Spleen (tissue), 11 donors: ENCODE measurements around the gene DTX4. TPM values are rescaled to one million over a fixed set of nuclear protein-coding genes. Genes with fewer than 3 reads are reported as not detected.

Source experiments
- DNase-seq: peaks from one replicate; pipeline ENCODE4 v3.0.0-alpha.2; 2020
- H3K27ac ChIP-seq, 8 donors: fragments of 200-600 bp; sonication (generic) in 7 of 8; 1 replicate in 4 of 8; 2 replicates in 4 of 8; pipeline versions ENCODE4 v1.5.0 to v1.8.0; 2016 to 2021; ENCODE audit warnings: inconsistent platforms in 4 of 8, mild to moderate bottlenecking in 4 of 8, moderate library complexity in 1 of 8
- H3K27me3 ChIP-seq, 7 donors: fragments of 200-600 bp; sonication (generic) in 6 of 7; replicated peaks in 1 of 7; 1 replicate in 4 of 7; 2 replicates in 3 of 7; pipeline versions ENCODE4 v1.5.0 to v1.8.0; 2016 to 2021; ENCODE audit warnings: inconsistent platforms in 3 of 7, mild to moderate bottlenecking in 1 of 7
- H3K36me3 ChIP-seq, 6 donors: fragments of 200-600 bp; sonication (generic) in 5 of 6; 1 replicate in 4 of 6; 2 replicates in 2 of 6; pipeline versions ENCODE4 v1.5.0 to v1.8.0; 2016 to 2021; ENCODE audit warnings: inconsistent platforms in 2 of 6
- H3K4me1 ChIP-seq, 6 donors: fragments of 200-600 bp; sonication (generic) in 5 of 6; 1 replicate in 3 of 6; 2 replicates in 3 of 6; pipeline versions ENCODE4 v1.5.0 to v1.8.0; 2016 to 2021; ENCODE audit warnings: inconsistent platforms in 3 of 6
- H3K4me3 ChIP-seq, 8 donors: fragments of 200-600 bp; sonication (generic) in 7 of 8; 1 replicate in 4 of 8; 2 replicates in 4 of 8; pipeline versions ENCODE4 v1.5.0 to v1.8.0; 2016 to 2021; ENCODE audit warnings: inconsistent platforms in 4 of 8, mild to moderate bottlenecking in 4 of 8, moderate library complexity in 2 of 8
- H3K9me3 ChIP-seq, 8 donors: fragments of 200-600 bp; sonication (generic) in 7 of 8; 1 replicate in 4 of 8; 2 replicates in 4 of 8; pipeline versions ENCODE4 v1.5.0 to v1.8.0; 2016 to 2021; ENCODE audit warnings: inconsistent platforms in 4 of 8
- CTCF ChIP-seq, 11 experiments: fragments of 200-600 bp in 7 of 11; fragments of 450-650 bp in 4 of 11; sonication (generic) in 4 of 11; IDR thresholded peaks in 8 of 11; conservative IDR thresholded peaks in 3 of 11; 1 replicate in 7 of 11; 2 replicates in 4 of 11; pipeline versions ENCODE4 v1.4.0 to v1.8.0; 2016 to 2021; ENCODE audit warnings: antibody characterized with exemption in 11 of 11, inconsistent platforms in 4 of 11, mild to moderate bottlenecking in 1 of 11
- POLR2A ChIP-seq, 3 donors: fragments of 450-650 bp; IDR thresholded peaks; one replicate each; pipeline ENCODE4 v1.5.1; 2017; ENCODE audit warnings: antibody characterized with exemption in 3 of 3, mild to moderate bottlenecking in 1 of 3
- POLR2AphosphoS5 ChIP-seq, 3 donors: sonication (generic); formaldehyde crosslinking; IDR thresholded peaks; one replicate each; pipeline ENCODE4 v1.5.1; 2017; ENCODE audit warnings: antibody characterized with exemption in 3 of 3
- WGBS, 5 donors: extraction: QIAGEN DNeasy Blood & Tissue Kit in 3 of 5; methylation state at CpG; one replicate each; pipeline versions ENCODE4 v1.1.5 to v1.1.7; 2013 to 2018; 5-methylcytosine and 5-hydroxymethylcytosine counted together
- intact Hi-C: fragments of 100-400 bp; cut with DNase I; formaldehyde crosslinking; loops from one replicate; pipeline ENCODE4 v1.15.0; 2023; ENCODE audit warnings: low total_unique reads
- polyA plus RNA-seq, 3 donors: library from polyadenylated mRNA; stranded (reverse); fragments of 200-250 nt; gene quantifications; one replicate each; pipeline ENCODE4 v1.2.1, GENCODE V29; 2013
- total RNA-seq, 7 donors: library from RNA; depleted of rRNA in 3 of 7; stranded (reverse); fragments of >200 nt in 3 of 7; fragmentation: NEBNext Ultra II Directional in 4 of 7; extraction: Animal tissue kit (Norgen Biotek cat#: 25700) in 4 of 7; gene quantifications; one replicate each; pipeline versions ENCODE4 v1.1.0 to v1.2.1, GENCODE V29; 2016 to 2021
- donor health status: healthy with polysubstance abuse.
- donor health status: DM: no; HTN: no; CAD: no; lungs with moderate emphysema.
- donor health status: DM: no; HTN: no; CAD: no.
- donor health status: Bipolar disorder and iron deficiency.
- donor health status: healthy.
- donor health status: DM: no; HTN: no; CAD: no.
- donor health status: DM: yes; HTN: yes; CAD: no.

Gene DTX4
- total and polyA plus RNA-seq, 10 donors: 3.9 to 19.1 (median 9.6) TPM

- Histone ChIP-seq H3K27me3 (no peaks in the 10 kb centered on the region), H3K9me3 (peaks cover 0 to 12% (median 3%) of the 10 kb centered on the region in 8 donors), H3K36me3 (peaks cover 0 to 40% (median 13%) of the 10 kb centered on the region in 6 donors), H3K4me3 (no peak overlapping the region), H3K27ac (peak overlapping the region in 1 of 8 donors; percentile 8), H3K4me1 (peaks cover 4 to 55% (median 27%) of the 10 kb centered on the region in 6 donors)
- WGBS, 5 donors: 71 to 86% (median 79%) methylated on average over 1 of the region's 1 CpG
- TF ChIP-seq CTCF (IDR thresholded peaks at IDR 0.05 in 8 of 11, conservative IDR thresholded peaks at IDR 0.05 in 3 of 11) (no peak), POLR2AphosphoS5 (IDR thresholded peaks at IDR 0.05) (peak in 1 of 3 donors; percentile 54), POLR2A (IDR thresholded peaks at IDR 0.05) (no peak)
- DNase-seq: no peak
- intact Hi-C loops: no loop called here
Measured at GRCh38 chr11:59183771-59184170, 11.8 kb downstream of the DTX4 start.

GRCh38 chr11:59184691-59185339 is 12.9 kb downstream of the DTX4 start:
- Histone ChIP-seq H3K27me3 (no peaks in the 10 kb centered on the region), H3K36me3 (peaks cover 0 to 51% (median 13%) of the 10 kb centered on the region in 6 donors), H3K4me1 (peaks cover 4 to 66% (median 34%) of the 10 kb centered on the region in 6 donors), H3K4me3 (no peak overlapping the region), H3K9me3 (peaks cover 0 to 2% (median 0%) of the 10 kb centered on the region in 8 donors), H3K27ac (peak overlapping the region in 4 of 8 donors; percentile 4 to 38 (median 12))
- TF ChIP-seq POLR2A (IDR thresholded peaks at IDR 0.05): no peak
- no peak for TF ChIP-seq POLR2AphosphoS5 (IDR thresholded peaks at IDR 0.05)
- TF ChIP-seq CTCF (IDR thresholded peaks at IDR 0.05 in 8 of 11, conservative IDR thresholded peaks at IDR 0.05 in 3 of 11): no peak
- 64 to 76% (median 76%) methylated on average over 9 of the region's 9 CpGs for WGBS, 5 donors
- intact Hi-C loops: no loop called here
- DNase-seq: no peak

GRCh38 chr11:59185386-59185945 is 13.5 kb downstream of the DTX4 start:
- intact Hi-C loops: no loop called here
- peaks cover 0 to 56% (median 13%) of the 10 kb centered on the region in 6 donors for H3K36me3 ChIP-seq
- H3K4me3 ChIP-seq: no peak overlapping the region
- no peak for DNase-seq
- peak overlapping the region in 4 of 8 donors; percentile 11 to 56 (median 26) for H3K27ac ChIP-seq
- no peaks in the 10 kb centered on the region for H3K27me3 ChIP-seq
- no peaks in the 10 kb centered on the region for H3K9me3 ChIP-seq
- TF ChIP-seq POLR2A (IDR thresholded peaks at IDR 0.05): no peak
- no peak for TF ChIP-seq POLR2AphosphoS5 (IDR thresholded peaks at IDR 0.05)
- TF ChIP-seq CTCF (IDR thresholded peaks at IDR 0.05 in 8 of 11, conservative IDR thresholded peaks at IDR 0.05 in 3 of 11): no peak
- peaks cover 5 to 68% (median 40%) of the 10 kb centered on the region in 6 donors for H3K4me1 ChIP-seq
- WGBS, 5 donors: 69 to 92% (median 84%) methylated on average over 5 of the region's 5 CpGs

- no peak overlapping the region for H3K4me3 ChIP-seq
- 65 to 80% (median 73%) methylated on average over 5 of the region's 5 CpGs for WGBS, 5 donors
- no peak for DNase-seq
- H3K4me1 ChIP-seq: peaks cover 10 to 73% (median 43%) of the 10 kb centered on the region in 6 donors
- intact Hi-C loops: no loop called here
- no peaks in the 10 kb centered on the region for H3K9me3 ChIP-seq
- peaks cover 0 to 63% (median 16%) of the 10 kb centered on the region in 6 donors for H3K36me3 ChIP-seq
- peak overlapping the region in 4 of 8 donors; percentile 8 to 56 (median 24) for H3K27ac ChIP-seq
- H3K27me3 ChIP-seq: no peaks in the 10 kb centered on the region
- TF ChIP-seq CTCF (IDR thresholded peaks at IDR 0.05 in 8 of 11, conservative IDR thresholded peaks at IDR 0.05 in 3 of 11) (peak; percentile 14 to 82 (median 65)), POLR2A (IDR thresholded peaks at IDR 0.05) (no peak)
Measured at GRCh38 chr11:59186130-59186594, 14.2 kb downstream of the DTX4 start.
